Activated naive CD4-positive, alpha-beta T cell treated with anti-CD3 and anti-CD28 coated beads, Interleukin-2, amount 50 U/mL, for 24 hours (primary cell): ENCODE results near the gene MIEF1.

Experiments used
- H3K27ac Mint-ChIP-seq: one replicate; pipeline ENCODE4 v1.8.0; 2021; ENCODE audit warnings: mild to moderate bottlenecking, mixed read lengths
- H3K27me3 Mint-ChIP-seq: one replicate; pipeline ENCODE4 v1.8.0; 2021; ENCODE audit warnings: mixed read lengths
- H3K36me3 Mint-ChIP-seq: one replicate; pipeline ENCODE4 v1.8.0; 2021; ENCODE audit warnings: mixed read lengths
- H3K4me1 Mint-ChIP-seq: one replicate; pipeline ENCODE4 v1.8.0; 2021; ENCODE audit warnings: mixed read lengths
- H3K4me3 Mint-ChIP-seq: one replicate; pipeline ENCODE4 v1.8.0; 2021; ENCODE audit warnings: mild to moderate bottlenecking, mixed read lengths
- H3K9me3 Mint-ChIP-seq: one replicate; pipeline ENCODE4 v1.8.0; 2021; ENCODE audit warnings: mixed read lengths

The MIEF1 gene

DNA sequence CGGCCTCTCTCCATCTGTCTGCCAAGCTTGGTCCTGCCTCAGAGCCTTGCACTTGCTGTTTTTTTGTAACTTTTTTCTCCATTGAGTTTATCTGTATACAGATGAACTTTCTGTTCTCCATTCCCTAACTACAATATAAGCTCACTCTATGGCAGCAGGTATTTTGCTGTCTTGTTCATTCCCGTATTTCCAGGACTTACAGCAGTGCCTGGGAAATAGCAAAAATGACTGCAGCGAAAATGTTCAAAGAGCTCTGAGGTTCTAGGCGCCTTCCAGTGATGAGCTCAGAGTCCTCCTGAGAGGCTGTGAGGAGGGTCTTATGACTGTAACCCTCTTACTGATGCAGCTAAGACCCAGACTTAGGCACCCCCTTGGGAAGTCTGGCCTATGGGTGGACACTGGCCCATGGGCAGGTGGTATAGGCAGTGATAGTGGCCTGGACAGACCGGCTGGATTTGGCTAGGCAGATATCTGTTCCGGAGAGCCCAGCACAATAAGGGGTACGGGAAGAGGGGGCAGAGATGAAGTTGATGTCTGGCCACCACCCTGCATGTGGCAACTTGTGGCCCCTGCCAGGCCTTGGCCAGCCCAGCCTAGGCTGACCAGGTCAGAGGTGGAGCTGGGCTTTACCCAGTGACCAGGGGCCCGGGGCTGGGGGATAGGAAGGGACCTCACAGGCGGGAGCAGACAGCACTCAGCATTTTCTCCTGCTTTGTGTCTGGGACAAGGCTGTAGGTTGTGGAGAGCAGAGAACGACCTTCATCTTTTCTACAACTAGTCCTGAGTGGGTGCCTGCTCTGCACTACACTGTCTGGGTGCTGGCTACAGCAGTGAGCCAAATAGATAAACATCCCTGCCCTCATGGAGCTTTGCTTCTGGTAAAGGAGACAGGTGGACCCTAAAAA is 22.9 kb downstream of the MIEF1 start:
- Mint-ChIP-seq H3K9me3 (no peaks in the 10 kb centered on the region), H3K4me3 (peak overlapping the region; percentile 80), H3K4me1 (peaks cover 75% of the 10 kb centered on the region), H3K27me3 (no peaks in the 10 kb centered on the region), H3K36me3 (peaks cover 36% of the 10 kb centered on the region), H3K27ac (peak overlapping the region; percentile 94)

DNA sequence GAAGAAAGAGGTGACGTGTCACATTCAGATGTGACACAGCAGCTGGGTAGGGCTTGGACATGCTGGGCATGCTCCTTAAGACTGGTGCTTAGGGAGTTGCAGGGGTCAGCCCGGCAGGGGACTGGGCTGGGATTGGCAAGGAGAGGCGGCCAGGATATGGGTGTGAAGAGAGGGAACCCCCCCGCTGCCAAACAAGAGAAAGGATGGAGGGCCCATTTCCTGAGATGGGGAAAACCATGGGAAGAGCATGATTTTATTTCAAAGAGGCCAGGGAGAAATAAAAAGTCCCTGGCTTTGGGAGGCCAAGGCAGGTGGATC is 23.5 kb downstream of the MIEF1 start:
- peak overlapping the region; percentile 75 for H3K4me3 Mint-ChIP-seq

DNA sequence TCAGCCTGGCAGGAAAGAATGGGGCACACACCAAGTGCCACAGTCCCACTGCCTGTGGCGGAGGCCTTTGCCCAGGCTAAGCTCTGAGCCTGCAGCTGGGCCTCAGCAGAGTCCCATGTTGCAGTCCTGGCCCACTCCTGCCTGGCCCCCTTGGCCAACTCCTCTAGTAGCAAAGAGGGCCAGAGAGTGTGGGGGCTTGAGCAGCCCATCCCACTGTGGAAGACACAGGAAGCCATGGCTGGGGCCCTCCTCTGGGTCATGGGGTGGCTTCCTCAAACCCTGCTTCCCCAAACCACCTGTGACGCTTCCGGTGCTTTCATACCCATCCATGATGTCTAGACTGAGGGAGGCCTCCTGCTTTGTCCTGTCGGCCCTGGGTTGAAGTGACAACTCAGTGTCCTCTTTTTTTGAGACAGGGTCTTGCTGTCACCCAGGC is 24.7 kb downstream of the MIEF1 start:
- no peaks in the 10 kb centered on the region for H3K27me3 Mint-ChIP-seq
- peaks cover 40% of the 10 kb centered on the region for H3K36me3 Mint-ChIP-seq
- no peak overlapping the region for H3K27ac Mint-ChIP-seq
- H3K4me3 Mint-ChIP-seq, result peak overlapping the region; percentile 39
- H3K4me1 Mint-ChIP-seq, result peaks cover 90% of the 10 kb centered on the region
- no peaks in the 10 kb centered on the region for H3K9me3 Mint-ChIP-seq

More for the DNA sequence above, 23.5 kb downstream of the MIEF1 start:
- Mint-ChIP-seq H3K27me3 (no peaks in the 10 kb centered on the region), H3K9me3 (no peaks in the 10 kb centered on the region), H3K36me3 (peaks cover 39% of the 10 kb centered on the region), H3K4me1 (peaks cover 81% of the 10 kb centered on the region), H3K27ac (peak overlapping the region; percentile 94)

DNA sequence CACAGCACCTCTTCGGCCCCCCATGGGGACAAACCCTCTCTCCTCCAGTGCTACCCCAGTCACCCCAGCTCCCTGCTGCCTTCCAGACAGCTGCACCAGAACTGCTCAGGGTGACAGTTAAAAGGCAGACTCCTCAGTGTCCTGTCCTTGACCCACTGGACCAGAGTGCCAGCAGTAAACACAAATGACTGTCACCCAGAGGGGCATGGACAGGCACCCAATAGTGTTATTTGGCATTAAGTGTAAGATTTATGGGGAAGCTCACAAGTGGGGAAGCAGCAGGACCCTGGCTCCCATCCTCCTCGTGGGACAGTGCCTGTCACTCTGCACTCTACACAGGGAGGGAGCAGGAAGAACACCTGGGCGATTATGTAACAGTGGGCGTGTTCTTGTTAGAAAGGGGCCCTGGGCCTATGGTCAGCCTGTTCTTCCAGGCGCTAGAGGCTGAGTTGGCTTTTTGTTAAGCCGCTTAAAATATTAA is 25.4 kb downstream of the MIEF1 start:
- H3K9me3 Mint-ChIP-seq, result no peaks in the 10 kb centered on the region
- peak overlapping the region; percentile 30 for H3K27ac Mint-ChIP-seq
- peaks cover 34% of the 10 kb centered on the region for H3K36me3 Mint-ChIP-seq
- H3K27me3 Mint-ChIP-seq, result no peaks in the 10 kb centered on the region
- H3K4me1 Mint-ChIP-seq, result peaks cover 86% of the 10 kb centered on the region
- no peak overlapping the region for H3K4me3 Mint-ChIP-seq

DNA sequence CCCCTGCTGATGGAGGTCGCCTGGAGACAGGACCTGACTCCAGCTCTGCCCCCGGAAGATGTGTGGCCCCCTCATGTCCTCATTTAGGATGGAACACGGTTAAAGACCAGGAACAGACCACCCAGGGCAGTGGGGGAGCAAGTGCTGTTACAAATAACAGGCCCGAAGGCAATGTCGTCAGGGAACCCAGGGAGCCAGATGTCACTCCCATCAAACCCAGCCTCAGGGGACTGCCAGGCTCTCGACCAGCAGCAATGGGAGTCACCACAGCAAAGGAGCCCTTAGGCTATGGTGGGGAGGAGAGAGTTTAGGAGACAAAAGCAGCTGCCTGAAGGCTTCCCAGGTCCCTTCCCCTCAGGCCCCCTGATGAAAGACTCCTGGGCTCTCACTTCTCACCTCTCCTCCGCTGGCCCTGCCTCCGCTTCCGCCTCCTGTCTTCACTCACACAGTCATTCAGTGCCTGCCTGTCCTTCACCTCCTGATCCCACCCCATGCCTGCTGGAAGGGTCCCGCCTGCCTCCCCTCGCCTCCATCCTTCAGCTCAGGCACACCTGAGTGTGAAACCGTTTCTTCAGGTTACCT is 26.1 kb downstream of the MIEF1 start:
- peaks cover 31% of the 10 kb centered on the region for H3K36me3 Mint-ChIP-seq
- H3K27ac Mint-ChIP-seq, result peak overlapping the region; percentile 91
- H3K4me1 Mint-ChIP-seq, result peaks cover 83% of the 10 kb centered on the region
- peak overlapping the region; percentile 92 for H3K4me3 Mint-ChIP-seq
- no peaks in the 10 kb centered on the region for H3K9me3 Mint-ChIP-seq
- H3K27me3 Mint-ChIP-seq, result no peaks in the 10 kb centered on the region

DNA sequence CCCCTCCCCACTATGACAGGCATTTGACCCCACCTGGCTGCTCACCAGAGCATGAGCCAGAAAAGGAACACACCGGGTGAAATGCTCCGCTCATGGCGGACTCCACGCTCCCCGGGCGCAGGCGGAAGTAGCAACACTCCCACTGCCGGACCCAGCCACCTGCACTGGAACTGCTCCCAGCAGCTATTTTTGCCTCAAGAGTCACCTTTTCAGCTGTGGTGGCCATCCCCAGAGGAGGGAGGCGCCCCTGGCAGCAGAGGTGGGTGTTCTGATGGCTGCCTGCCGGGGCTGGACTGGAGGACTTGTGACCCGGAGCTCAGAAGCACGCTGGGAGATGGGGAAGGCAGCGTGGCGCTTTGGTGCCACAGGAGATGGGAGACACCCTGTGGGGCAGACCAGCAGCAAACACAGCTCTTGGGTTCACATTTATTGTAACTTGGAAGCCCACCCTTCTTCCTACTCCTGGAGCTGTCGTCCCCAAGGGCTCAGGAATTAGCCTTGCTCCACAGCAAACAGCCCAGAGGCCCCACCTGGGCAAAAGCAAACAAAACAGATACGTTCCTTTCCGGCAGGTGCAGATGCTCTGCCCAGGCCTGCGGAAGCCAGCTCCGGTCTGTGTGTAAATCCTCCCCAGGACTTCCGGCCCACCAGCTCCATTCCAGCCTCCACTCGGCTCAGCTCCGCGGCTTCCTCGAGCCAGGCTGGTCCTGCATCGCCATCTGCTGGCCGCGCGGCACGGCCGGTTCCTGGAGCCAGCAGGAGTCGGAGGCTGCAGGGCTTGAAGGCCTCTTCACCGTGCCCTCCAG is 26.8 kb downstream of the MIEF1 start:
- Mint-ChIP-seq H3K36me3 (peaks cover 28% of the 10 kb centered on the region), H3K27me3 (no peaks in the 10 kb centered on the region), H3K27ac (peak overlapping the region; percentile 91), H3K4me3 (peak overlapping the region; percentile 92), H3K4me1 (peaks cover 79% of the 10 kb centered on the region), H3K9me3 (no peaks in the 10 kb centered on the region)

DNA sequence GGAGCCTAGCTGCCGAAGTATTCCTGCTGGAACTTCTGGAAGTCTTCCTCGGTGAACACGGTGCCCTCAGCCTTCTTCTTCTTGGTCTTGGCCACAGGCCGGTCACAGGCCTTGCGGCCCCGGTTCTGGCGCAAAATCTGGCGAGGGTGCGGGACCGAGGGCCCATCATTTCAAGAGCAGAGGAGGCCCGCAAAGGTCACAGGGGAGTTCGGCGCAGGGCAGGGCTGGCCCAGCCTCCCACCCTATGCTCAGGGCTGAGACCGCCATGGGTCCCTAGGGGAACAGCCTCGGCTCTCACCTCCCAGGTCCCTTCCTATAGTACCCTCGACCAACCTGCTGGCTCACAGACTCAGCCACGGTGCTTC is 27.4 kb downstream of the MIEF1 start:
- Mint-ChIP-seq H3K4me1 (peaks cover 77% of the 10 kb centered on the region), H3K9me3 (no peaks in the 10 kb centered on the region), H3K4me3 (peak overlapping the region; percentile 92), H3K36me3 (peaks cover 28% of the 10 kb centered on the region), H3K27ac (no peak overlapping the region), H3K27me3 (no peaks in the 10 kb centered on the region)

DNA sequence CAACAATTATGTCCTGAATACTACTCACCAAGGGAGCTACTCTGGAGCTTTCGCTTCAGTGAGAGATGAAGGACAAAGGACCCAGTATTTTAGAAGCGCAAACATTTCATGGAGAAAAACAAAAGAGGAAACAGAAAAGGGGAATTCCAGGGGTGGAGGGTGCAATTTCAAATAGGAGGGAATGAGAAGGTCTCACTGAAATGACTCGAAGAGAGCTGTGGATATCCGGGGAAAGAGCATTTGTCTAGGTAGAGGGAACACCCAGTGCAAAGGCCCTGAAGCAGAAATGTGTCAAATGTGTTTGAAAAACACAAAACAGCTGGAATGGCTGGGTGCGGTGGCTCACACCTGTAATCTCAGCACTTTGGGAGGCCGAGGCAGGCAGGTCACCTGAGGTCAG is 28.0 kb downstream of the MIEF1 start:
- Mint-ChIP-seq H3K36me3 (peaks cover 24% of the 10 kb centered on the region), H3K9me3 (no peaks in the 10 kb centered on the region)

DNA sequence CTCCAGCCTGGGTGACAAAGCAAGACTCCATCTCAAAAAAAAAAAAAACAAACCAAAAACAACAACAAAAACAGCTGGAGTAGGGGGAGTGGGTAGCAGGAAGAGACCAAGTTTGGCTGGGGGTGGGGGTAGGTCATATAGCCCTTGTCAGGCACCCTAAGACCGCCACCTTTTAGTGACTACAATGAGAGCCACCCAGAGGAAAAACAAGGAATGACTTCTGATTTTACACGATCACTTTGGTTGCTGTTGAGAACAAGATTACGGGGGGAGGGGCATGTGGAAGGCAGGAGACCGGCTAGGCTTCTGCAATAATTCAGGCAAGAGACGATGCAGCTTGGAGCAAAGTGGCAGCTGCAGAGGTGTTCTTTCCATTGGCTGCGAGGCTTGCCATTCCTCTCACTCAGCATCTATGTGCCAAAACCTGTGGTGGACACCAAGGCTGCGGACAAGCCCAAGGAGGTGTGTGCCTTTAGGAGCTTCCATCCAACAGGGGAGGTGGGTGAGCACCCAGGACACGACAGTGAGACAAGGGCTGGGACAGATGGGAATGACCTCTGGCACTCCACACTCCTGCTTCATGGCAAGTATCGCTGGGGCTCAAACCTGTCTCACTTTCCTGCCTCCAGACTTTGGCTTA is 28.7 kb downstream of the MIEF1 start:
- H3K27me3 Mint-ChIP-seq, result no peaks in the 10 kb centered on the region
- H3K4me3 Mint-ChIP-seq, result peak overlapping the region; percentile 92
- H3K36me3 Mint-ChIP-seq, result peaks cover 21% of the 10 kb centered on the region
- H3K27ac Mint-ChIP-seq, result peak overlapping the region; percentile 75
- no peaks in the 10 kb centered on the region for H3K9me3 Mint-ChIP-seq
- H3K4me1 Mint-ChIP-seq, result peaks cover 66% of the 10 kb centered on the region

More for the DNA sequence above, 28.0 kb downstream of the MIEF1 start:
- H3K27me3 Mint-ChIP-seq, result no peaks in the 10 kb centered on the region
- H3K27ac Mint-ChIP-seq, result no peak overlapping the region
- H3K4me1 Mint-ChIP-seq, result peaks cover 72% of the 10 kb centered on the region
- H3K4me3 Mint-ChIP-seq, result peak overlapping the region; percentile 92

DNA sequence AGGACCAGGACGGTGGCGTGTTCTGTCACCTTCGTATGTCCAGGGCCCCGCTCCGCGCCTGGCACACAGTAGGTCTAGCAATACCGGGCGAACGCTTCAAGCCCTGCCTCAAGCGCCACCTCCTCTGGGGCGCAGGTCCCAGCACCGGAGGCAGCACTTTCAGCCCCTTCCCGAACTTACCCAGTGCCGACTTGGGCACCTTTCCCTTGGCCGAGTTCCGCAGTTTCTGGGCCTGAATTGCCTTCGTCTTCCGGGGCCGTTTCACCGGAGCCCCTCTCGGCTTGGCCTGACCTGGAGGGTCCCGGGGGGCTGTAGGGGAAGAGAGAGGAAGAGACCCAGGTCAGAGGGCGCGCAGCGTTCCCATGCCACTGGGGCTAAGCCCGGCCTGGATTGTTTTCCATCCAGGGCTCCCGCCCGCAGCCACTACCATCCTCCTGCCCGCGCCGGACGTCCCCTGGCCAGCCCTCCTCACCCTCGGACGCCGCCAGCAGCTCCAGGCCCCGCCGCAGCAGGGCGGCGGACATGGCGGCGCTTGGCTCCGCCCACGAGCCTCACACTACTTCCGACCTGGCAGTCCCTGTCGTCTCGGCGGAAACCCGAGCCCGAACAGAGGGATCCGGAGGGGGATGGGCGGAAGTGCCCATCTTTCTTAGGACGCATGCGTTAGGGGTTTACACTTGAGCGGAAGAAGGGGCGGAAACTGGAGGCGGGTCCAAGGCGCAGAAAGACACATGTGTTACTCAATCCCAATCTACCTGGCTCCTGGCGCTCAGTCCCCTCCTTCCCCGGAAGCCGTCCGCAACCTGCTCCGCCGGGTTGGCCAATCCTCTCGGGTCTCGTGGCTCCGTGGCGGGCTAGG is 30.4 kb downstream of the MIEF1 start, which contains the start of gene RPS19BP1:
TSS of gene RPS19BP1 (minus strand) at position 534 of the 859 bp plus-strand sequence. CDS start at position 524, 10 bp downstream.
- peaks cover 54% of the 10 kb centered on the region for H3K4me1 Mint-ChIP-seq

DNA sequence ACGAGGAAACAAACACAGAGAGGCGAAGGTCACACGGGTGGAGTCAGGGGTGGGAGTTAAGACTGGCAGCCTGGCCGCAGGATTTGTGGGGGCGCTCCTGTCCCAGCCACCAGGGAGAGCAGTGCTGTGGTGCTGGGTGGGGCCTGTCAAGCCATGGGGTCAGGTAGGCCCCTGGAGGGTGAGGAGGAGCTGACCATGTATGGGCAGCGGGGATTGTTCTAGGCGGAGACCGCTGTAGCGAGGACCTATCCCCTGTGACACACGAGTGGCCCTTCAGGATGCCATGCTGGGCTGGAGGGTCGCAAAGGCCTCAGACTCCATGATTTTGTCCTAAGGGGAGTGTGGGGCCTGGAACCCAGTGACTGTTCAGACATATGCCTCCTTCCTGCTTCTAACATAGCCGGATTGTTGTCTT is 32.0 kb downstream of the MIEF1 start:
- peaks cover 17% of the 10 kb centered on the region for H3K36me3 Mint-ChIP-seq
- no peak overlapping the region for H3K4me3 Mint-ChIP-seq
- H3K9me3 Mint-ChIP-seq, result no peaks in the 10 kb centered on the region
- H3K4me1 Mint-ChIP-seq, result peaks cover 37% of the 10 kb centered on the region
- no peaks in the 10 kb centered on the region for H3K27me3 Mint-ChIP-seq
- H3K27ac Mint-ChIP-seq, result no peak overlapping the region

More for the DNA sequence above, 30.4 kb downstream of the MIEF1 start, which contains the start of gene RPS19BP1:
- Mint-ChIP-seq H3K9me3 (no peaks in the 10 kb centered on the region), H3K36me3 (peaks cover 19% of the 10 kb centered on the region), H3K27me3 (no peaks in the 10 kb centered on the region), H3K27ac (peak within 1 kb of the TSS; percentile 96), H3K4me3 (peak within 1 kb of the TSS; percentile 92)

DNA sequence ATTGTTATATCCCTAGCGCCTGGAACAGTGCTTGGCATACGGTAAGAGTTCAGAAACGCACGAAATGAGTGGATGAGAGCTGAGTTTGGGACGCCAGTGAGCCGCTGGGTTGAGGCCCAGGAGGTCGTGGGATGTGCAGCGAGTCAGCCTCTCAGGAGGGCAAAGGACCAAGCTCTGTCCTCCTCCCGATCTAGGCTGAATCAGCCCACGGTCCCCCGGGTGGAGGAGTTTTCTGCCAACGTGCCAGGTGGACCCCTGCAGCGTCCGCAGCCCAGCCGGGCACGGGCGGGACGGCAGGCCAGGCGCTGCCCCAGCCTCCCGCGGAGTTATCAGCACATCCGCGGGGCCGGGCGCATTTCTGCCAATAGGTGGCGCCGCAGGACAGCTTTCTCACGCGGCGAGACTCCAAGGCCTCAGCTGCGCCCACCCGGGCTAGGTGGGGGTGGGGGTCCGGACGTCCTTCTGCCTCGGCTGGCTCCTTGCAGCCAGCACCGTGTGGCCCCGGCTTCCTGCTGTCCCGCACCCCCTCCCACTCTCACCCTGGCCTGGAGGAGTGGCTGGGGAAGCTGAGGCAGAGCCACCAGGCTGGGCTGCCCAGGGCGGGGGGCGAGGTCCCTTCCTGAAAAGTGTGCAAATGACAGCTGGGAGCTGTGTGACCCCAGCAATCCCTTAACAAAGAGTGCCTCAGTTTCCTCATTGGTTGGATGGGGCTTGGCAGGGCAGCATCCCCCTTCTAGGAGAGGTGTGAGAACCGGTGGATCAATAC is 32.7 kb downstream of the MIEF1 start:
- H3K4me1 Mint-ChIP-seq, result peaks cover 31% of the 10 kb centered on the region
- no peak overlapping the region for H3K27ac Mint-ChIP-seq
- peaks cover 16% of the 10 kb centered on the region for H3K36me3 Mint-ChIP-seq
- no peaks in the 10 kb centered on the region for H3K27me3 Mint-ChIP-seq
- no peak overlapping the region for H3K4me3 Mint-ChIP-seq
- H3K9me3 Mint-ChIP-seq, result no peaks in the 10 kb centered on the region

DNA sequence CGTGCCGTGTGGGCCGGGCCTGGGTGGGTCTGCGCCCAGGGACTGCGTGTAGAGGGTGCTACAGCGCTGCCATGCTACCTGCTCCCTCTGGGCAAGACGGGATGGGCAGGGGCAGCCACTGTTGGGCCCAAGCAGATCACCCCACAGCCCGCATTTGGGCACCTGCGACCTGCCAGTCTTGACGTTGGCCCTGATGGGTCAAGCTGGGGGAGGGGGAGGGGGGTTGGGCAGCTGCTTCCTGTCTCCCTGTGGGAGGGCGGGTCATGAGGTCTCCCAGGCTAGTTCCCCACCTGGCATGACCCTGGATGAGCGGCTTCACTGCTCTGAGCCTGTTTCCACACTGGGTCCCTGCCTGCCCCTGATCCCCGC is 33.3 kb downstream of the MIEF1 start:
- Mint-ChIP-seq H3K27ac (no peak overlapping the region), H3K9me3 (no peaks in the 10 kb centered on the region), H3K4me1 (peaks cover 25% of the 10 kb centered on the region), H3K4me3 (no peak overlapping the region), H3K27me3 (no peaks in the 10 kb centered on the region), H3K36me3 (peaks cover 12% of the 10 kb centered on the region)
